B cell (primary cell): ENCODE results near the gene TRIM28. TPM values are rescaled to one million over a fixed set of nuclear protein-coding genes. Genes with fewer than 3 reads are reported as not detected.

Experiments
- ATAC-seq: fragments of 200-7000 bp; cut with Tn5 transposase; one replicate; pipeline ENCODE4 v1.10.0; 2021; ENCODE audit warnings: low read depth, mild to moderate bottlenecking, moderate number of reproducible peaks, moderate library complexity
- CTCF ChIA-PET: fragments of 350-600 bp; sonication (Branson Sonifier 250); formaldehyde crosslinking; loops from one replicate; lab custom pipeline; 2021; ENCODE audit warnings: antibody characterized with exemption, inconsistent platforms; lab: Charles Lee
- POLR2A ChIA-PET: fragments of 350-600 bp; sonication (Branson Sonifier 250); formaldehyde crosslinking; loops from one replicate; lab custom pipeline; 2021; ENCODE audit warnings: antibody characterized with exemption; lab: Charles Lee
- DNase-seq: peaks from one replicate; pipeline ENCODE4 v3.0.0; 2013
- H2AFZ ChIP-seq: 2 replicates; pipeline ENCODE4 v1.6.1; 2012; ENCODE audit warnings: mild to moderate bottlenecking, low read depth, low read length; ENCODE audit not compliant: insufficient read depth, poor library complexity, severe bottlenecking
- H3K27ac ChIP-seq, 2 donors: 1 replicate in 1 of 2; 2 replicates in 1 of 2; pipeline ENCODE4 v1.5.1; 2012 to 2013; ENCODE audit warnings: low read length in 2 of 2, mild to moderate bottlenecking in 2 of 2, moderate library complexity in 1 of 2
- H3K27me3 ChIP-seq, 4 experiments: fragments of 200-600 bp in 1 of 4; sonication (generic) in 1 of 4; replicated peaks in 1 of 4; 1 replicate in 2 of 4; 2 replicates in 2 of 4; pipeline versions ENCODE4 v1.6.1 to v1.7.0; 2013 to 2016; ENCODE audit warnings: low read length in 3 of 4, mild to moderate bottlenecking in 2 of 4, mixed read lengths in 1 of 4, moderate library complexity in 1 of 4; ENCODE audit not compliant: insufficient read depth in 4 of 4, control insufficient read depth in 3 of 4; ENCODE audit errors: control extremely low read depth in 1 of 4
- H3K36me3 ChIP-seq, 2 experiments: replicated peaks in 1 of 2; 1 replicate in 1 of 2; 2 replicates in 1 of 2; pipeline versions ENCODE4 v1.6.1 to v1.7.1; 2013; ENCODE audit warnings: low read length in 1 of 2; ENCODE audit not compliant: insufficient read depth in 2 of 2, control insufficient read depth in 1 of 2; ENCODE audit errors: control extremely low read depth in 1 of 2, extremely low read depth in 1 of 2
- H3K4me1 ChIP-seq, 2 donors: fragments of 200-600 bp in 1 of 2; sonication (generic) in 1 of 2; 1 replicate in 1 of 2; 2 replicates in 1 of 2; pipeline versions ENCODE4 v1.5.1 to v1.6.1; 2013 to 2017; ENCODE audit warnings: low read length in 2 of 2; ENCODE audit not compliant: control insufficient read depth in 2 of 2, insufficient read depth in 2 of 2
- H3K4me2 ChIP-seq: replicated peaks from 2 replicates; pipeline ENCODE3; 2012; ENCODE audit warnings: mild to moderate bottlenecking, low read depth, low read length; ENCODE audit not compliant: poor library complexity, severe bottlenecking
- H3K4me3 ChIP-seq, 5 experiments: fragments of 200-600 bp in 1 of 5; sonication (generic) in 1 of 5; 1 replicate in 3 of 5; 2 replicates in 2 of 5; pipeline versions ENCODE4 v1.5.1 to v1.7.0; 2011 to 2016; ENCODE audit warnings: low read length in 4 of 5, mild to moderate bottlenecking in 4 of 5, low read depth in 2 of 5, control low read depth in 1 of 5, moderate library complexity in 1 of 5; ENCODE audit not compliant: insufficient read depth in 1 of 5; ENCODE audit errors: control extremely low read depth in 1 of 5, extremely low read depth in 1 of 5
- H3K79me2 ChIP-seq: fragments of 200-600 bp; sonication (generic); one replicate; pipeline ENCODE4 v1.6.0; 2016; ENCODE audit warnings: low read length; ENCODE audit not compliant: control insufficient read depth, insufficient read depth
- H3K9ac ChIP-seq: fragments of 200-600 bp; sonication (generic); 2 replicates; pipeline ENCODE4 v1.6.1; 2017; ENCODE audit warnings: mild to moderate bottlenecking, low read length, moderate library complexity
- H3K9me3 ChIP-seq, 3 donors: one replicate each; pipeline versions ENCODE4 v1.6.1 to v1.7.1; 2013; ENCODE audit warnings: low read length in 2 of 3; ENCODE audit not compliant: control insufficient read depth in 2 of 3, insufficient read depth in 1 of 3; ENCODE audit errors: control extremely low read depth in 1 of 3
- H4K20me1 ChIP-seq: 2 replicates; pipeline ENCODE4 v1.6.0; 2012; ENCODE audit warnings: mild to moderate bottlenecking, low read length; ENCODE audit not compliant: insufficient read depth, control insufficient read depth, poor library complexity, severe bottlenecking
- H3K27ac Mint-ChIP-seq: one replicate; pipeline ENCODE4 v1.8.0; 2021; ENCODE audit warnings: mixed read lengths
- H3K27me3 Mint-ChIP-seq: one replicate; pipeline ENCODE4 v1.8.0; 2021; ENCODE audit warnings: mixed read lengths
- H3K4me1 Mint-ChIP-seq: one replicate; pipeline ENCODE4 v1.8.0; 2021; ENCODE audit warnings: mixed read lengths
- H3K4me3 Mint-ChIP-seq: one replicate; pipeline ENCODE4 v1.8.0; 2021; ENCODE audit warnings: mixed read lengths
- H3K9me3 Mint-ChIP-seq: one replicate; pipeline ENCODE4 v1.8.0; 2022; ENCODE audit warnings: mixed read lengths; ENCODE audit not compliant: insufficient read depth
- EZH2 ChIP-seq: IDR thresholded peaks from 2 replicates; pipeline ENCODE4 v1.6.1; 2012; ENCODE audit warnings: borderline replicate concordance, low read depth, mild to moderate bottlenecking, moderate library complexity, low read length; ENCODE audit not compliant: insufficient read depth, poor library complexity, severe bottlenecking
- WGBS: methylation state at CpG from one replicate; pipeline ENCODE4 v1.1.5; 2013; ENCODE audit warnings: missing lambda C conversion rate; ENCODE audit not compliant: insufficient coverage; 5-methylcytosine and 5-hydroxymethylcytosine counted together
- intact Hi-C: fragments of 100-400 bp; cut with micrococcal nuclease; formaldehyde crosslinking; loops from one replicate; pipeline ENCODE4 v1.10.0; 2022
- polyA plus RNA-seq: library from polyadenylated mRNA; depleted of rRNA; stranded (reverse); fragments of >200 nt; gene quantifications from 2 replicates; pipeline ENCODE4 v1.2.3, GENCODE V29; 2012
- total RNA-seq, 2 donors: library from RNA; stranded (reverse); fragments of 120-200 nt in 1 of 2; gene quantifications; 1 replicate in 1 of 2; 2 replicates in 1 of 2; pipeline versions ENCODE4 v1.2.3 to v1.2.4, GENCODE V29; 2013 to 2022
- TF ChIP-seq, protein P1 (sequence below): fragments of 200-600 bp; IDR thresholded peaks from one replicate; pipeline ENCODE4 v1.8.0; 2022; ENCODE audit warnings: antibody characterized with exemption, mild to moderate bottlenecking

The TRIM28 gene
- total and polyA plus RNA-seq, 2 donors (not counting 1 experiment from before 2014, with no cell fraction given), result 370 to 569 TPM

DNA sequence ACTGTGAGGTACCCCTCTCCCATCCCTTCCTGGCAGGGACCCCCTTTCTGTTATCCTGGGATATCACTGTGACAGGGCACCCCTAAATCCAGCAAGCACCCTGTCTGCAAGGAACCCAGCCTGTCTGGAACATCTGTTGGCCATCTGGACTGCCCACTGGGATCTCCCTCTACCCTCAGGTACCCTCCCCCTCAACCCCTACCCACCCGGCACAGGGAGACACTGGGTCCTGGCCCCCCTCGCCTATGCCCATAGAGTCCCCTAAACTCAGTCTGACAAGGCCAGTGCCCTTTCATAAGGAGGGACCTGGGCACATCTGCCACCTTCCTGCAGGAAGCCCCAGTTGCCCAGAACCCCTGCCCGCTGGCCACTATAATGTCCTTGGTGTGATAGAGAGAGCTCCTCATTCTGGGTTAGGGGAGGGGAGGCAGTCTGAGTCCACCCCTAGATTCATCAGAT, 29.3 kb upstream of the TRIM28 start:
- peak overlapping the region; percentile 71 for H3K27ac Mint-ChIP-seq
- TF ChIP-seq, protein P1, sequence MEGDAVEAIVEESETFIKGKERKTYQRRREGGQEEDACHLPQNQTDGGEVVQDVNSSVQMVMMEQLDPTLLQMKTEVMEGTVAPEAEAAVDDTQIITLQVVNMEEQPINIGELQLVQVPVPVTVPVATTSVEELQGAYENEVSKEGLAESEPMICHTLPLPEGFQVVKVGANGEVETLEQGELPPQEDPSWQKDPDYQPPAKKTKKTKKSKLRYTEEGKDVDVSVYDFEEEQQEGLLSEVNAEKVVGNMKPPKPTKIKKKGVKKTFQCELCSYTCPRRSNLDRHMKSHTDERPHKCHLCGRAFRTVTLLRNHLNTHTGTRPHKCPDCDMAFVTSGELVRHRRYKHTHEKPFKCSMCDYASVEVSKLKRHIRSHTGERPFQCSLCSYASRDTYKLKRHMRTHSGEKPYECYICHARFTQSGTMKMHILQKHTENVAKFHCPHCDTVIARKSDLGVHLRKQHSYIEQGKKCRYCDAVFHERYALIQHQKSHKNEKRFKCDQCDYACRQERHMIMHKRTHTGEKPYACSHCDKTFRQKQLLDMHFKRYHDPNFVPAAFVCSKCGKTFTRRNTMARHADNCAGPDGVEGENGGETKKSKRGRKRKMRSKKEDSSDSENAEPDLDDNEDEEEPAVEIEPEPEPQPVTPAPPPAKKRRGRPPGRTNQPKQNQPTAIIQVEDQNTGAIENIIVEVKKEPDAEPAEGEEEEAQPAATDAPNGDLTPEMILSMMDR, result no peak
- intact Hi-C loops, result loop anchor here (1.0 kb wide), 1 partner anchor 15 kb away; no protein-coding TSS in a partner anchor
- no peaks in the 10 kb centered on the region for H3K9me3 Mint-ChIP-seq
- H3K4me1 Mint-ChIP-seq, result peaks cover 41% of the 10 kb centered on the region
- Histone ChIP-seq H2AFZ (no peak overlapping the region), H3K36me3 (peaks cover 0 to 12% of the 10 kb centered on the region in 2 experiments), H3K4me1 (peaks cover 21 to 32% of the 10 kb centered on the region in 2 donors), H3K79me2 (peaks cover 50% of the 10 kb centered on the region), H3K9me3 (no peaks in the 10 kb centered on the region), H4K20me1 (peaks cover 63% of the 10 kb centered on the region), H3K27me3 (no peaks in the 10 kb centered on the region), H3K4me3 (peak overlapping the region in 1 of 5 experiments; percentile 41), H3K27ac (no peak overlapping the region), H3K9ac (no peak overlapping the region), H3K4me2 (peak overlapping the region; percentile 77)
- DNase-seq (no peak), ATAC-seq (no peak)
- 80% methylated on average over 1 of the region's 3 CpGs for WGBS
- ChIA-PET CTCF (interaction anchor here (0.7 to 1.6 kb wide), 3 partner anchors 61 to 486 kb away, joined by 3 to 11 read pairs (median 7); no protein-coding TSS in a partner anchor), POLR2A (interaction anchor here (1.0 kb wide), 1 partner anchor 61 kb away, joined by 3 read pairs; no protein-coding TSS in a partner anchor)
- H3K27me3 Mint-ChIP-seq, result no peaks in the 10 kb centered on the region
- peak overlapping the region; percentile 80 for H3K4me3 Mint-ChIP-seq

DNA sequence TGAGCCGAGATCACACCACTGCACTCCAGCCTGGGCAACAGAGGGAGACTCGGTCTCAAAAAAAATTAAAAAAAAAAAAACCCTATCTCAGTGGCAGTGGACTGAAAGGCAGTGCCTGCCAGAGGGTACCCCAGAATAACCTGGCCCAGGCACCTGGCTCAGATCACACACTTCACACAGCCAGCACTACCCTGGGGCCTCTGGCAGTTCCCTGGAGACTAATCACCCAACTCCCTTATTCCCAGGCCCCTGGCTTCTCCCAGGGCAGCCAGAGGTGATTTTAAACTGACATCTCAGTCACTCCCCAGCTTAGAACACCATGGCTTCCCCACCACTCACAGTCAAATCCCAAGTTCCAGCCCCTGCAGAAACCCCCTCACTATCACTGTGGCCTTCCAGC, 28.6 kb upstream of the TRIM28 start:
- H3K79me2 ChIP-seq, result peaks cover 50% of the 10 kb centered on the region
- peaks cover 23 to 36% of the 10 kb centered on the region in 2 donors for H3K4me1 ChIP-seq
- Mint-ChIP-seq H3K4me3 (peak overlapping the region; percentile 37), H3K9me3 (no peaks in the 10 kb centered on the region), H3K27me3 (no peaks in the 10 kb centered on the region), H3K27ac (no peak overlapping the region), H3K4me1 (peaks cover 47% of the 10 kb centered on the region)
- H3K27ac ChIP-seq, result no peak overlapping the region
- DNase-seq (no peak), ATAC-seq (no peak)
- ChIA-PET POLR2A (no interaction called here), CTCF (no interaction called here)
- intact Hi-C loops, result no loop called here
- H3K4me3 ChIP-seq, result no peak overlapping the region
- no peaks in the 10 kb centered on the region for H3K27me3 ChIP-seq
- no peak overlapping the region for H3K4me2 ChIP-seq
- H4K20me1 ChIP-seq, result peaks cover 63% of the 10 kb centered on the region
- no peak for TF ChIP-seq EZH2
- TF ChIP-seq, protein P1, result no peak
- H3K9ac ChIP-seq, result no peak overlapping the region
- H2AFZ ChIP-seq, result no peak overlapping the region
- no peaks in the 10 kb centered on the region for H3K9me3 ChIP-seq
- peaks cover 0 to 12% of the 10 kb centered on the region in 2 experiments for H3K36me3 ChIP-seq
- 80% methylated on average over 1 of the region's 2 CpGs for WGBS
